GM21576 (cell line): ENCODE results near the gene COL25A1.

Source experiments
- ATAC-seq: cut with Tn5 transposase; IDR thresholded peaks from one replicate; pipeline ENCODE4 v1.9.1; 2021; ENCODE audit warnings: mild to moderate bottlenecking, moderate library complexity; ENCODE audit not compliant: unreplicated experiment

The COL25A1 gene

DNA sequence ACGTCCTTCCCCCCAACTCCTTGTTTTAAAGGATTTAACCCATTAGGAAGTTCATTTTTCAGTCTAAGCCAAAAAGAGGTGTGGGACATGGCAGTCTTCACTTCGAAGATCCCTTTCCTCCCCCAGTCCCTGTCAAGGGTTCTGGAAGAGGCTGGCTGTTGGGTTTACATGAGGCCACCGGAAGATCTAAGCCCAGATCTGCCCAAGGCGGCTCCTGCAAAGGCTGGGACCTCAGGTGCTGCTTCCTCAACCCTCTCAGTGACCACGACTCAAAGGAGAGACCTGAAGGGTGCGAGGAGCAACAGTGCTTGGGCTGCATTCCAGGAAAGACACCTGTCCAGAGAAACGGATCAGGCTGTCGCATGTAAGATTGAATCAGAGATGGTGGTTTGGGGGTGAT, 516.1 kb downstream of the COL25A1 start:
- no peak for ATAC-seq

DNA sequence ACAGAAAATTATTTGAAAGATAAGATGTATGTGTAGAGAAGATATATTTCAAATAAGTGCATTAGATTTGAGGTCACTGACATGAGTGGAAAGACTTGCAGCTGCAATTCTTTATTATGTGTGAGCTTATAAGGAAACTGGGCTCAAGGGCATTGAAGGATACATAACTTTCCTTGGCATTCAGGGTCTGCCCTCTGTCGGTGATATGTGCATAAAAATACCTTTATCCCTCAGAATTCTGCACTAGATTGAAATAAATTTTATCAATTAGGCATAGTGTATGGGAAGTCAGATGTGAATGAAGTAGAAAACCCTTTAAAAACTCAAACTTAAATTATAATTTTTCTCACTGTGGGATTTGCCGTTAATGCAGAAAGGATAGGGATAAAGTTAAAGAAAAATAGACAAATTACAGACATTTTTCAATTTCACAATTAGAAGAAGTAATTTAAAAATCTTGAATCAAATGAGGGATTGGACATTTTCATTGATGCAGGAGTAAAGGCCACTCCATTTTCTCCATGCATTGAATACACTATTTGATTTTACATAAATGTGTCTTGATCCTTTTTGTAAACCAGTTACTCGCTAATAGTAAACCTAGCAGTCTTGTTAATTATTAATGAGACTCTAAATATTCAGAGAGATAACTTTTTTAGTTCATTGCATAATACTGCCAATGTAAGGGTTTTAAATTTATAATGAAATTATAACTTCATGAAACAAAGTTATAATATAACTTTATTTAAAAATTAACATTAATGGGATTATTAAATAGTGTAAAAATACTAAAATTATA, 518.6 kb downstream of the COL25A1 start:
- ATAC-seq, result no peak

DNA sequence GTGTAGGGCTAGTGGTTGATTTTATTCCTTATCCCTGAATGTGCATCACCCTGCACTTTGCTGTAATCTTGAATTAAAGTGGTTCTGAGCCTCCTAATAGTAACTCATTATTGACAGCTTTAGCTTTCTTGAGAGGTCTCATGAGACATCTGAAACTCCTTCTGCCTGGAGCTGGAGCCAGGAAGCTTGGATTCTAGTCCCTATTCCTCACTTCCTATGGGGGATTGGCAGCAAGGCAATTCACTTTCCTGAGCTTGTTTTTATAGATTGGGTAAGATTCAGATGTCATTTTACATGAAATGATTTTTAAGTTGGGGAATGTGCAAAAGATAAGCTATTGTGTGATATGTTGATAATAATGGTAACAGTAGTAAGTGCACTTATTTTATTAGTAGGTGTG, 522.5 kb downstream of the COL25A1 start:
- no peak for ATAC-seq

DNA sequence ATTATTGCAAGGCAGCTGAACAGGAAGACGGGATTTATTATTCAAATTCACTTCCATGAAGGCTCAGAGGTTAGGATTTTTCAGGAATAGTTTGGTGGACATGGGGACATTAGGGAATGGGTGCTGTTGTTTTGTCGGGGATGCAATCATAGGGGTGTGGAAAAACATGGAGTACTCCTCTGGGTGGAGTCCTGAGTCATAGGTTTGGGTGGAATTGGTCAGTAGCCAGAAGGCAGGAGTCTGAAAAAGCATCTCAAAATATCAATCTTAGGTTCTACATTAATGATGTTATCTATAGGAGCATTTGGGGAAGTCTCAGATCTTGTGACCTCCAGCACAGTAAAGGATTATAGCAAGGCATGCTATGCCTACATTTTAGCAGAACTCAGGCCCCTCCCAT, 525.1 kb downstream of the COL25A1 start:
- no peak for ATAC-seq

DNA sequence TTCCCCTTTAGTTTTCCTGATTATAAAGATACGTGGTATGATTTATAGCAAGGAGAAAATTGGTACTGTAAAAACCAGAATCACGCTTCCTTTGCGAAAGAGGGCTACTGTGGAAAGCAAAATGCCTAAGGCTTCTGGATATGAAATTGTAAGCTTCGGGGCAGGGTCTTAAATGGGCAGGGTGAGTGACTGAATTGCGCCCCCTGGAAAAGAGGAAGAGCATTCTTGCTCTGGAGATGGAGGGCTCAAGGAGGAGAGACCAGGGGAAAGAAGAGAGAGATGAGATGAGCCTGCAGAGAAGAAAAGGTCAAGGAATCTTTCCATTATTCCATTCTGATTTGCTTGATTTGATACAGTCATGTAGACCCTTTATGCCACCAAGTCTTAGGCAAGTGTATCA, 526.5 kb downstream of the COL25A1 start:
- no peak for ATAC-seq

DNA sequence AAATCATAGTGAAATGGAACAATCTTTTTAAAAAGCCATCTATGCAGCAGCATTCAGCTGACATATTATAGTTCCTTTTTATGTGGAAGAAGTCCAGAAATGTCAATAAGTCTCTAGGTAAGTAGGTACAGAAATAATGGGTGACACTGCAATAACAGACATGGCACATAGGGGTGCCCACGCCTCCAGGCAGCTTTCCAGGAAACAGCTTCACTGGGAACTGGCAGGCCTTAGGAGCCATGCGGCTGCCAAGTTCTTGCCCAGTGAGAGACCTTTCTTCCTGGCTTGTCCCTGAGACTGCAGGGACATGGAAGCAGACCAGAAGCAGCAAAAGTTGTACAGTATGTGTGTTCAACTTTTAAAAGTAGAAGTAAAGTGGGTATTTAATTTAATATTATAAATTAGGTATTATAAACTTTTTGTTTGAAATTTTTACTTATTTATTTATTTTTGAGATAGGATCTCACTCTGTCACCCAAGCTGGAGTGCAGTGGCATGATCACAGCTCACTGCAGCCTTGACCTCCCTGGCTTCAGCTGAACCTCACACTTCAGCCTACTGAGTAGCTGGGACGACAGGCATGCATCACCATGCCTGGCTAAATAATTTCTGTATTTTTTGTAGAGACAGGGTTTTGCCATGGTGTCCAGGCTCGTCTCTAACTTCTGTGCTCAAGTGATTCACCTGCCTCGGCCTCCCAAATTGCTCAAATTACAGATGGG, 527.5 kb downstream of the COL25A1 start:
- ATAC-seq, result no peak

DNA sequence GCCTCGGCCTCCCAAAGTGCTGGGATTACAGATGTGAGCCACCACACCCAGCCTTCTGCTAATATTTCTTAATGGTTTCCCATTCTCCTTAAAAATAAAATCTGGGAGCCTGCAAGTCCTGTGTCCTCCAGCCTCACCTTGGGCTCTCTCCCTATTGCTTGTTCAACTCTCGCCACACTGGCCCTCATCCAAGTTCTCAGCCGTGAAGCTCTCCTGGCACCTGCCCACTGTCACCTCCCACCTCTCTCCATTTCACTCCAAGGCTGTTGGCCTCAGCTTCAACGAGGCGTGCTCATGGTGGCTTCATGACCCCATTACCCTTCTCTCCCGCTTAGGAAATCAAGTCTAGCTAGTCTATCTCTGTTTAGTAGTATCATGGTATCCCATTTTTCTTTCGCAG, 530.1 kb downstream of the COL25A1 start:
- no peak for ATAC-seq

DNA sequence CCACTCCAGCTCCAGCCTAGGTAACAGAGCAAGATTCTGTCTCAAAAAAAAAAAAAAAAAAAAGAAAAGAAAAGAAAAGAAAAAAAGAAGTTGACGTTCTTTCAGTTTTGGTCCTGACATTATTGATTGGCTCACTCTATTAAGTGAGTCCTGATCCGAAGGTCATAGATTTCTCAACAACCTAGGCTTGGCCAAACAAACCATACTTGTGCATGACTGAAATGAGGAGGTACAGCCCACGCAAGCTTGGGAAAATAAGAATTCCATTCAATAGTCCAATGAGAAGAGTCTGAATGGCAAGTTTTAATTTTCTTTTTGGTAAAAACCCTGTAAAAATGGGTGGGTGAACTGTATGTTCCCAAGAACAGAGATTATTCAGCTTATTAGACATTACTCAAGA, 536.4 kb downstream of the COL25A1 start:
- ATAC-seq, result no peak

DNA sequence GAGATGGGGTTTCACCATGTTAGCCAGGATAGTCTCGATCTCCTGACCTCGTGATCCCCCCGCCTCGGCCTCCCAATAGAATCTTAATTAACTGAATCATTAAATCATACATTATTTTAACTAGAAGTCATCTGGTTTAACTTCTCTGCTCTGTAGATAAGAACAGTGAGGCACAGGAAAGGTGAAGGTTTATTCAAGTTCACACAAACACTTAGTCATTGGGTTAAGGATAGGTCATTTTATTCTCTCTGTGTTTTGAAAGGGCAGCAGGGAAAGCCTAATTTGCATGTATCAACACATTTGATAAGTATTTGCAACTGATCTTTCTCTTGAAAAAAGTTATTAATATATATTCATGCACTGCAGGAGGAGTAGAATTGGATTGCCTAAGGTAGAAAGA, 538.5 kb downstream of the COL25A1 start:
- ATAC-seq, result no peak

DNA sequence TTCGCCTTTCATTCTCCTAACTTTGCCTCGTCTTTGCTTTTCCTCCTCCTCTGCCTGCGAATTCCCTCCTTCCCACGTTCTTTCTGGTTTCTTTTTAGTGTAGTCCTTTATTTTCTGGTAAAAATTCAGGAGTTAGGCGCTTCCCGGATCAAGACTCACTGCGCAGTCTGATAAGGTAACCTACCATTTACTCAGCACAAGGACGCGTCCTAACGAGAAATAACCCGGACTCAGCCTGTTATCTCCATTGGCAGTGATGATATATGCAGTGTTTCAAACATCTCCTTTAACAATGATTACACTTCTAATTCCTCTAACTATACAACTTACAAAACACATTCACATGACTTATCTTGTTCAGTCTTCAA, 539.2 kb downstream of the COL25A1 start:
- no peak for ATAC-seq

DNA sequence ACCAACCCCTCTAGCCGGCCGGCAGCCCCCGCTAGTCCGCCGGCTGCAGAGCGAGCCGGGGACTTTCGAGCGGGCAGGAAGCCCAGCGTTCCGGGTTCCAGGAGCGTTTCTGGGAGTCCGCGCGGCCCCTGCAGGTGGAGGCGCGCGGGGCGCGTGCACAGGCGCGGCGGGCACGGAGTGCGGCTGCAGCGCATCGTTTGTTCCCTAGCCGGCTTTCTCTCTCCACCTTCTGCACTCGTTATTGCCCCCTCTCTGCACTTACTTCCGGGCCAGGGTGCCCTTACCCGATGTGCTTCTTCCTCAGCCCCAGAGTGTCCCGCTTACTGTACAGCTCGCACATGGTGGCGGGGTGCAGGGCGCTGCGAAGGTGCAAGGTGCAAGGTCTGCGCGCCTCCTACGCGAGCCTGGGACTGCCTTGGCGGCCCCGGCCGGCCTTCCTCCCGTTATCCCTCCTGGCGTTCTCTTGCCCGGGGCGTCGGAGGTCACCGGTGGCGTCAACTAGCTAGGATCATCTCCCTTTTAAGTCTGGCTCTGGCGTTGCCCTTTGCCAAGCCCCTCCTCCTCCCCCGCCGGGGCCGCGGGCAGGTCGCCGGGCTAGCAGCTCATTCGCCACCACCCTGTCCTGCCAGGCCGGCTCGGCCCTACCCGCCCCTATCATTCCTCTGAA, 539.8 kb downstream of the COL25A1 start, which contains the start of gene ETNPPL:
Gene ETNPPL (minus strand): TSS at position 495 of the 667 bp plus-strand sequence. CDS start 155 bp downstream, at position 340.
- no peak for ATAC-seq
